ENCODE measurements around the gene EMC6.

EMC6 gene

GRCh38 chr17:3672571-3672970, 4.0 kb downstream of the EMC6 start:
- DNase-seq (ENCODE audit: extremely low read depth, low read depth), result no peak
- no peak for TF ChIP-seq CTCF (IDR thresholded peaks at IDR 0.05; ENCODE audit: low read depth, low read length)

GRCh38 chr17:3675886-3676285, 7.3 kb downstream of the EMC6 start:
- TF ChIP-seq CTCF (IDR thresholded peaks at IDR 0.05; ENCODE audit: low read depth, low read length), result no peak
- DNase-seq (ENCODE audit: extremely low read depth, low read depth), result no peak

- TF ChIP-seq CTCF (IDR thresholded peaks at IDR 0.05; ENCODE audit: low read depth, low read length), result no peak
- DNase-seq (ENCODE audit: extremely low read depth, low read depth), result no peak
Measured at GRCh38 chr17:3678095-3678820, 9.6 kb downstream of the EMC6 start.

GRCh38 chr17:3678821-3679530, 10.4 kb downstream of the EMC6 start:
- no peak for TF ChIP-seq CTCF (IDR thresholded peaks at IDR 0.05; ENCODE audit: low read depth, low read length)
- no peak for DNase-seq (ENCODE audit: extremely low read depth, low read depth)

- DNase-seq (ENCODE audit: extremely low read depth, low read depth), result no peak
- TF ChIP-seq CTCF (IDR thresholded peaks at IDR 0.05; ENCODE audit: low read depth, low read length), result no peak
Measured at GRCh38 chr17:3679531-3680126, 11.0 kb downstream of the EMC6 start.

GRCh38 chr17:3681057-3681456, 12.4 kb downstream of the EMC6 start:
- TF ChIP-seq CTCF (IDR thresholded peaks at IDR 0.05; ENCODE audit: low read depth, low read length), result no peak
- DNase-seq (ENCODE audit: extremely low read depth, low read depth), result no peak

GRCh38 chr17:3681565-3681964, 13.0 kb downstream of the EMC6 start:
- DNase-seq (ENCODE audit: extremely low read depth, low read depth), result no peak
- no peak for TF ChIP-seq CTCF (IDR thresholded peaks at IDR 0.05; ENCODE audit: low read depth, low read length)
